IPS-15b (cell line): ENCODE data around the gene ZNF419.
"Not testable (repeated sequence)": the region's sequence is repeated elsewhere in the genome, so short reads cannot be mapped to it uniquely, and the experiment has no call there.

ENCODE experiments used
- H3K27me3 ChIP-seq: one replicate; pipeline ENCODE4 v1.6.1; 2013; ENCODE audit warnings: low read length; ENCODE audit not compliant: control insufficient read depth, insufficient read depth
- H3K36me3 ChIP-seq: one replicate; pipeline ENCODE4 v1.6.1; 2013; ENCODE audit warnings: low read length; ENCODE audit not compliant: control insufficient read depth, insufficient read depth
- H3K4me1 ChIP-seq: one replicate; pipeline ENCODE4 v1.6.1; 2013; ENCODE audit warnings: mild to moderate bottlenecking, low read length; ENCODE audit not compliant: control insufficient read depth, insufficient read depth
- H3K4me3 ChIP-seq: one replicate; pipeline ENCODE4 v1.5.1; 2013; ENCODE audit warnings: low read depth, low read length
- H3K9ac ChIP-seq: one replicate; pipeline ENCODE4 v1.6.1; 2013; ENCODE audit warnings: low read depth, mild to moderate bottlenecking, low read length
- H3K9me3 ChIP-seq: one replicate; pipeline ENCODE4 v1.6.1; 2013; ENCODE audit warnings: mild to moderate bottlenecking, low read length; ENCODE audit not compliant: control insufficient read depth, insufficient read depth

Gene ZNF419

DNA sequence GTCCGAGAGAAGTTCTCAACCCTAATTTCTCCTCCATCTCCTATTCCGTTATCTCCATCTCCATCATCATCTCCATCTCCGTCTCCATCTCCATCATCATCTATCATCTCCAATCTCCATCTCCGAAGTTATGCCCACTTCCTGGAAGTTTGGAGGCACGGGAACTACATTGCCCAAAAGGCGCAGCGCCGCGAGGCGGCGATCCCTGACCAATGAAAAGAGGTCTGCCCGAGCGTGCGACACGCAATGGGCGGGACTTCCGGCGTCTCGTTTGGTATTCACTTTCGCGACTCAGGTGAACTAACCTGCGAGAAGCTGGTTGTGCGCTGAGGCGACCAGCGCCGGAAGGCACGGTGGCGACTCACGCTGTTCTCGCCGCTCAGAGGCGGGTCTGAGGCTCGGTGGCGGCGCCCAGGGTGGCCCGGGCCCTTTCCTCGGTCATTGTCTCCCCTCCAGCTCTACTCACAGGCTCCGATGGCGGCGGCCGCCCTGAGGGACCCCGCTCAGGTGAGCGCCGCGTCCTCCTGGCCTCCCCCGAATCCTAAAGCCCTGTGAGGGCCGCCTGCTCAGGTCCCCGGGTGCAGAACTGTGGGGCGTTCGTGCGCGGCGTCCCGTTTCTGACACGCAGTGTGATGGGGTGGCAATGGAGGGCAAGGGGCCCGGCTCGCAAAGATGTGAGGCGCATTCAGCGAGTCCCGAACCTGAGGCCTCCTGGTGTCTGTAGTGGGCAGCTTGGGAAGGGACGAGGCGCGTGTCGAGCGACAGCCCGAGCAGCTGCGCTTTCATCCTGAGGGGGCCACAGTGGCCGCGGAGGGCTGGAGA, at the start of gene ZNF419:
ZNF419 (plus strand) TSS at position 274 of the 822 bp plus-strand sequence; CDS start at position 475, 201 bp downstream.
- H3K36me3 ChIP-seq, H3K27me3 ChIP-seq, H3K4me1 ChIP-seq, H3K9me3 ChIP-seq: not testable (repeated sequence)
- Histone ChIP-seq H3K4me3 (peak within 1 kb of the TSS; percentile 75), H3K9ac (peak within 1 kb of the TSS; percentile 81)

- Histone ChIP-seq H3K9me3 (no peaks in the 10 kb centered on the region), H3K4me3 (no peak overlapping the region), H3K4me1 (peaks cover 6% of the 10 kb centered on the region), H3K27me3 (no peaks in the 10 kb centered on the region), H3K9ac (no peak overlapping the region), H3K36me3 (no peaks in the 10 kb centered on the region)
Observed at GRCh38 chr19:57437931-57438330, 49.6 kb upstream of the ZNF419 start.

- Histone ChIP-seq H3K27me3 (no peaks in the 10 kb centered on the region), H3K9me3 (no peaks in the 10 kb centered on the region), H3K4me3 (no peak overlapping the region), H3K9ac (no peak overlapping the region), H3K36me3 (peaks cover 2% of the 10 kb centered on the region), H3K4me1 (peaks cover 6% of the 10 kb centered on the region)
Observed at GRCh38 chr19:57438925-57439324, 48.6 kb upstream of the ZNF419 start.

- no peaks in the 10 kb centered on the region for H3K9me3 ChIP-seq
- peaks cover 9% of the 10 kb centered on the region for H3K36me3 ChIP-seq
Observed at GRCh38 chr19:57441979-57442752, 45.4 kb upstream of the ZNF419 start.

DNA sequence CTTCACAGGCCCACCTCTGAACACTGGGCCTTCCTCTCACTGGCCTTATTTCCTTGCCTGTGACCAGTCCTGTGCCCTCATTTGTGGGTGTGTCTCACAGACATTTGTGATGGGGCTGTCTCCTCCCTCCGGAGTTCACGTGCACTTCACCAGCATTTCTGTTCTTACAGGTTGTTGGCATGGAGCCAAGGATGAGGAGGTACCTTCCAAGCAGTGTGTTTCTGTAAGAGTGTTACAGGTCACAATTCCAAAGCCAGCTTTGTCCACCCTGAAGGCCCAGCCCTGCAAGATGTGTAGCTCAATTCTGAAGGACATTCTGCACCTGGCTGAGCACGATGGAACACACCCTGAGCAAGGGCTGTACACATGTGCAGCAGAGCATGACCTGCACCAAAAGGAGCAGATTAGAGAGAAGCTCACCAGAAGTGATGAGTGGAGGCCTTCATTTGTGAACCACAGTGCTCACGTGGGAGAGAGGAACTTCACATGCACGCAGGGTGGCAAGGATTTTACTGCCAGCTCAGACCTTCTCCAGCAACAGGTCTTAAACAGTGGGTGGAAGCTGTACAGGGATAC, 44.3 kb upstream of the ZNF419 start:
- Histone ChIP-seq H3K9me3 (no peaks in the 10 kb centered on the region), H3K36me3 (peaks cover 9% of the 10 kb centered on the region), H3K4me3 (no peak overlapping the region), H3K27me3 (no peaks in the 10 kb centered on the region), H3K4me1 (no peaks in the 10 kb centered on the region), H3K9ac (no peak overlapping the region)

More at GRCh38 chr19:57441979-57442752, 45.4 kb upstream of the ZNF419 start:
- Histone ChIP-seq H3K4me1 (no peaks in the 10 kb centered on the region), H3K27me3 (no peaks in the 10 kb centered on the region), H3K9ac (no peak overlapping the region), H3K4me3 (no peak overlapping the region)

- no peaks in the 10 kb centered on the region for H3K27me3 ChIP-seq
- H3K9ac ChIP-seq, result no peak overlapping the region
- no peaks in the 10 kb centered on the region for H3K4me1 ChIP-seq
- no peaks in the 10 kb centered on the region for H3K9me3 ChIP-seq
- no peaks in the 10 kb centered on the region for H3K36me3 ChIP-seq
- no peak overlapping the region for H3K4me3 ChIP-seq
Observed at GRCh38 chr19:57452307-57452706, 35.2 kb upstream of the ZNF419 start.

DNA sequence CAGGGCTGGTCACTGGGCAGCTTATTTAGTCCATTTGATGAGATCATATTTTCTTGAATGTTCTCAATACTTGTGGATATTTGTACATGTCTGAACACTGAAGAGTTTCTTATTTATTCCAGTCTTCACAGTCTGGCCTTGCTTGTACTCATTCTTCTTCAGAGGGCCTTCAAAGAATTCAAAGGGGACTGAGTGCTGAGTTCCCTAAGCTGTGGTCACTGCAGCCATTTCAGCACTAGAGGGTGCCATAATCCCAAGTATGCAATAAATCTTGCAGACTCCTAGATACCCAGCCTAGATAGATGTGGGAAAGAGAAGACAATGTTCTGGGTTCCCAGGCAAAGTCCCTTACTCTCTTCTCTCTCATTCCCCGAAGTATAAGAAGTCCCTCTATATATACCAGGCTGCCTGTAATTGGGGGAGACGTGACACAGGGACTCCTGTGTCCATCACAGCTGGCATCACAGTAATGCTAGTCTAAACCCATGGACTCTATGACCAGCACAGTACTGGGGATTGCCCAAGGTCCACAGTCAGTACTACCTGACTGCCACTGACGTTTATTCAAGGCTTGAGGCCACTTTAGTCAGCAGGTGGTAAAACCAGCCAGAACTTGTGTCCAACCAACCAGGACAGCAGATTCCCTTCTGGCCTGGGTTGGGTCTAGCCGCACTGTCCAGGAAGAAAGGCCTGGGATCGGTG, 21.7 kb upstream of the ZNF419 start:
- no peak overlapping the region for H3K4me3 ChIP-seq
- no peaks in the 10 kb centered on the region for H3K9me3 ChIP-seq
- no peaks in the 10 kb centered on the region for H3K27me3 ChIP-seq
- no peak overlapping the region for H3K9ac ChIP-seq
- no peaks in the 10 kb centered on the region for H3K36me3 ChIP-seq
- H3K4me1 ChIP-seq, result no peaks in the 10 kb centered on the region

DNA sequence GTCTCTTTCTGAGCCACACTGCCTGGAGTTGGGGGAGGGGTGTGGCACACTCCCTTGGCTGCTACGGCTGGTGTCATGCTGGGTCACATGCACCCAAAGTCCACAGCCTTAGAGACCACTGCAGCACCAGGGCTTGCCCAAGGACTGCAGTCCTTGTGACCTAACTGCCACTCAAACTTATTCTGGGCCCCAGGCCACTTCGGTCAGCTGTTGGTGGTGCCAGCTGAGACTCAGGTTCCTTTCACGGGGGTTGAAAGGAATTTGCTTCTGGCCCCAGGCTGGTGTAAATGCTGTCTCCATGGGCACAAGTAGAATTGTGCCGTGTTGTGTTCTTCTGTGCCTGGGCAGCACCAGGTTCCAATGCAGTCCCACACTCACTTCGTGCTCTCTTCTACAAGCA, 21.1 kb upstream of the ZNF419 start:
- no peak overlapping the region for H3K9ac ChIP-seq
- H3K9me3 ChIP-seq, result no peaks in the 10 kb centered on the region
- no peaks in the 10 kb centered on the region for H3K36me3 ChIP-seq
- H3K27me3 ChIP-seq, result no peaks in the 10 kb centered on the region
- no peaks in the 10 kb centered on the region for H3K4me1 ChIP-seq
- H3K4me3 ChIP-seq, result no peak overlapping the region

DNA sequence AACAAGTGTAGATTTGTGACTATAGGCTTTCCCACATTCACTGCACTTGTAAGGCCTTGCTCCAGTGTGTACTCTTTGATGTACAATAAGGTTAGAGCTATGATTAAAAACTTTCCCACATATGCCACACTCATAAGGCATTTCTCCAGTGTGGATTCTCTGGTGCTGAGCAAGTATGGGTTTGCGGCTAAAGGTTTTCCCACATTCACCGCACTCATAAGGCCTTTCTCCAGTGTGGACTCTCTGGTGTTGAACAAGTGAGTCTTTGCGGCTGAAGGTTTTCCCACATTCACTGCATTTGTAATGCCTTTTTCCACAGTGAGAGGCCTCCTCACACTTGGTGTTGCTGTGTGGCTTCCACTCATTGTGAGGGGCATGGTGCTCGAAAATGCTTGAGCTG, 13.9 kb upstream of the ZNF419 start:
- no peak overlapping the region for H3K4me3 ChIP-seq
- no peaks in the 10 kb centered on the region for H3K27me3 ChIP-seq
- H3K9ac ChIP-seq, result no peak overlapping the region
- H3K4me1 ChIP-seq, result peaks cover 5% of the 10 kb centered on the region
- peaks cover 35% of the 10 kb centered on the region for H3K9me3 ChIP-seq
- H3K36me3 ChIP-seq, result peaks cover 30% of the 10 kb centered on the region

- Histone ChIP-seq H3K9ac (peak within 1 kb of the TSS; percentile 84), H3K27me3 (peaks cover 8% of the 10 kb centered on the region), H3K9me3 (peaks cover 31% of the 10 kb centered on the region), H3K4me1 (peaks cover 5% of the 10 kb centered on the region), H3K36me3 (peaks cover 30% of the 10 kb centered on the region), H3K4me3 (peak within 1 kb of the TSS; percentile 88)
Observed at GRCh38 chr19:57477191-57478008, 10.2 kb upstream of the ZNF419 start, which contains the start of gene ZNF772. Gene ZNF772 (minus strand): TSS chr19:57477566. CDS start chr19:57477309, 257 bp downstream.

DNA sequence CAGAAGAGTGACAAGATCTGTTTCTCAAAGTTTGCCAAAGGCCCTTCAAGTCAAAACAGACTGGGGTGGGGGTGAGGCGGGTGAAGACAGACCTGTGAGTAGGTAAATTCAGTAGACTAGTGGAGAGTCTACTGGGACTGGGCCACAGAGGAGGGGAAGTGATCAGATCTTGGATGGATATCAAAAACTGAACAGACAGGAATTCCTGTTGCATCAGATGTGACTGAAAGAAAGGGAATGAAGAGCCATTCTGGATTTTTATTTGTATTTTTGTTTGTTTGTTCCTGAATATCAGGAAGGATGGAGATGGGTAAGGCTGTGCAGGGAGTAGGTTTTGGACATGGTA, 722 bp downstream of the ZNF419 start:
- H3K9ac ChIP-seq, H3K4me1 ChIP-seq, H3K36me3 ChIP-seq, H3K9me3 ChIP-seq, H3K27me3 ChIP-seq: not testable (repeated sequence)
- H3K4me3 ChIP-seq, result peak overlapping the region; percentile 49
